Neural cell (in vitro differentiated cells): Measurements from ENCODE around the gene PRKAR1B.

Source experiments
- CTCF ChIP-seq: fragments of 450-650 bp; IDR thresholded peaks from 2 replicates; pipeline ENCODE4 v1.5.1; 2014; ENCODE audit warnings: antibody characterized with exemption, mild to moderate bottlenecking, moderate library complexity; ENCODE audit not compliant: poor library complexity, severe bottlenecking
- EP300 ChIP-seq: fragments of 450-650 bp; conservative IDR thresholded peaks from 2 replicates; pipeline ENCODE4 v1.6.1; 2014; ENCODE audit warnings: antibody characterized with exemption, mild to moderate bottlenecking, moderate library complexity; ENCODE audit not compliant: poor library complexity, severe bottlenecking
- EZH2 ChIP-seq: fragments of 200-600, 300-800 bp; shearing (Covaris generic), sonication (generic); IDR thresholded peaks from 2 replicates; pipeline ENCODE4 v1.6.1; 2014; ENCODE audit warnings: antibody characterized with exemption, low read length, borderline replicate concordance, mild to moderate bottlenecking; ENCODE audit not compliant: insufficient read depth, poor library complexity, severe bottlenecking
- POLR2AphosphoS5 ChIP-seq: IDR thresholded peaks from 2 replicates; pipeline ENCODE4 v1.6.1; 2012
- REST ChIP-seq: IDR thresholded peaks from 2 replicates; pipeline ENCODE4 v1.6.1; 2012; ENCODE audit warnings: borderline replicate concordance

GRCh38 chr7:541661-542060, 185.4 kb downstream of the PRKAR1B start:
- TF ChIP-seq CTCF = no peak
- no peak for TF ChIP-seq POLR2AphosphoS5
- TF ChIP-seq REST = no peak
- no peak for TF ChIP-seq EP300
- TF ChIP-seq EZH2 = no peak
